Measurements from ENCODE around the gene SCML1.

SCML1 gene

DNA sequence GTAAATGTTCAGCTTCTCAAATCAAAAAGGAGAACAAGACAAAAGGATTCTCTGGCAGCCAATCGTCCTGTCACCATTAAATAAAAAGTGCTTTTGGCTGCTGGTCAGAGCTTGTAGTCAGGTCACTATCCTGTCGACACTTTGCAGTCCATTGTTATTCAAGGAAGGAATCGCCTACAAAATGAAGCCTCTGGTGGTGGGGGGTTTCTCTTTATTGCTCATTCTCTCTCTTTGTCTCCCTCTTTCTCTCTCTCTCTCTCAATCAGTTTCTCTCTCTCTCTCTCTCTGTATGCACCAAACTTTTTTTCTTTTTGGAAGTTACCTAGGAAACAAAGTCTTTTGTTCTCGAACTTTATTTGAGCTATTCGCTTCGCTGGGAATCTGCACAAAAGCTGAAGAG is 17.6 kb upstream of the SCML1 start:
- no peaks in the 10 kb centered on the region for H3K27me3 ChIP-seq (ENCODE audit: insufficient read depth, low read length, poor library complexity, severe bottlenecking)

DNA sequence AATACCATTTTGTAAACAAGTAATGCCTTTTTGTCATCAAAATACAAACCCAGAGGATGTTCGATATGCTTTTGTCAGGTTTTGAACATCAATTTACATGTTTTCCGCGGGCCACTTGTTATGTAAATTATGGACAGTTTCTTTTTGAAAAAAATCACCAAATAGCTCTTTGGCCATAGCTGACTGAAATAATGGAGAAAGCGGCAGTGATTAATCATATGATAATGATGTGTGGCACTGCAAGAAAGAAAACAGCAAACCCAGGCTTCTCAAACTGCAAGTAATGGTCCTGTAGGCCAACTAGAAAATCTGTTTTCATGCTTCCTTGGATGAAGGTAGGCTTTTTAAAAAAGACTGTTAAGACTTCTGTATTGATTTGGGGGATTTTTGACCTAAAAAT is 15.6 kb upstream of the SCML1 start:
- Histone ChIP-seq H3K9me2 (replicated peaks; ENCODE audit: low read depth, low read length) (no peaks in the 10 kb centered on the region), H3K9ac (ENCODE audit: low read depth, low read length, poor library complexity, severe bottlenecking) (no peak overlapping the region), H3F3A (ENCODE audit: low read depth) (no peaks in the 10 kb centered on the region), H4K20me1 (ENCODE audit: insufficient read depth, low read length, poor library complexity, severe bottlenecking) (no peaks in the 10 kb centered on the region), H3K9me3 (ENCODE audit: insufficient read depth, low read depth, low read length) (no peaks in the 10 kb centered on the region), H3K4me3 (ENCODE audit: low read length, poor library complexity, severe bottlenecking) (no peak overlapping the region), H3K79me2 (ENCODE audit: insufficient read depth, low read length) (no peaks in the 10 kb centered on the region), H3K36me3 (ENCODE audit: insufficient read depth, low read length) (no peaks in the 10 kb centered on the region), H3K27me3 (ENCODE audit: insufficient read depth, low read length, poor library complexity, severe bottlenecking) (no peaks in the 10 kb centered on the region), H3K4me1 (ENCODE audit: insufficient read depth, low read length, poor library complexity, severe bottlenecking) (no peaks in the 10 kb centered on the region), H2AFZ (ENCODE audit: low read length) (no peak overlapping the region), H3K4me2 (ENCODE audit: low read depth, low read length, poor library complexity, severe bottlenecking) (no peak overlapping the region)
- TF ChIP-seq EZH2phosphoT487 (IDR thresholded peaks at IDR 0.05; ENCODE audit: borderline replicate concordance), result no peak
- TF ChIP-seq, protein P1, sequence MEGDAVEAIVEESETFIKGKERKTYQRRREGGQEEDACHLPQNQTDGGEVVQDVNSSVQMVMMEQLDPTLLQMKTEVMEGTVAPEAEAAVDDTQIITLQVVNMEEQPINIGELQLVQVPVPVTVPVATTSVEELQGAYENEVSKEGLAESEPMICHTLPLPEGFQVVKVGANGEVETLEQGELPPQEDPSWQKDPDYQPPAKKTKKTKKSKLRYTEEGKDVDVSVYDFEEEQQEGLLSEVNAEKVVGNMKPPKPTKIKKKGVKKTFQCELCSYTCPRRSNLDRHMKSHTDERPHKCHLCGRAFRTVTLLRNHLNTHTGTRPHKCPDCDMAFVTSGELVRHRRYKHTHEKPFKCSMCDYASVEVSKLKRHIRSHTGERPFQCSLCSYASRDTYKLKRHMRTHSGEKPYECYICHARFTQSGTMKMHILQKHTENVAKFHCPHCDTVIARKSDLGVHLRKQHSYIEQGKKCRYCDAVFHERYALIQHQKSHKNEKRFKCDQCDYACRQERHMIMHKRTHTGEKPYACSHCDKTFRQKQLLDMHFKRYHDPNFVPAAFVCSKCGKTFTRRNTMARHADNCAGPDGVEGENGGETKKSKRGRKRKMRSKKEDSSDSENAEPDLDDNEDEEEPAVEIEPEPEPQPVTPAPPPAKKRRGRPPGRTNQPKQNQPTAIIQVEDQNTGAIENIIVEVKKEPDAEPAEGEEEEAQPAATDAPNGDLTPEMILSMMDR (conservative IDR thresholded peaks at IDR 0.05; ENCODE audit: low read length), result no peak

More for the DNA sequence above, 17.6 kb upstream of the SCML1 start:
- Histone ChIP-seq H3K9me3 (ENCODE audit: insufficient read depth, low read depth, low read length) (no peaks in the 10 kb centered on the region), H3K4me1 (ENCODE audit: insufficient read depth, low read length, poor library complexity, severe bottlenecking) (no peaks in the 10 kb centered on the region), H3K4me2 (ENCODE audit: low read depth, low read length, poor library complexity, severe bottlenecking) (no peak overlapping the region), H3K36me3 (ENCODE audit: insufficient read depth, low read length) (no peaks in the 10 kb centered on the region), H3K79me2 (ENCODE audit: insufficient read depth, low read length) (no peaks in the 10 kb centered on the region), H4K20me1 (ENCODE audit: insufficient read depth, low read length, poor library complexity, severe bottlenecking) (no peaks in the 10 kb centered on the region), H2AFZ (ENCODE audit: low read length) (no peak overlapping the region), H3K9me2 (replicated peaks; ENCODE audit: low read depth, low read length) (no peaks in the 10 kb centered on the region), H3F3A (ENCODE audit: low read depth) (no peaks in the 10 kb centered on the region), H3K4me3 (ENCODE audit: low read length, poor library complexity, severe bottlenecking) (no peak overlapping the region), H3K9ac (ENCODE audit: low read depth, low read length, poor library complexity, severe bottlenecking) (no peak overlapping the region)
- no peak for TF ChIP-seq EZH2phosphoT487 (IDR thresholded peaks at IDR 0.05; ENCODE audit: borderline replicate concordance)
- TF ChIP-seq, protein P1 (conservative IDR thresholded peaks at IDR 0.05; ENCODE audit: low read length), result no peak

DNA sequence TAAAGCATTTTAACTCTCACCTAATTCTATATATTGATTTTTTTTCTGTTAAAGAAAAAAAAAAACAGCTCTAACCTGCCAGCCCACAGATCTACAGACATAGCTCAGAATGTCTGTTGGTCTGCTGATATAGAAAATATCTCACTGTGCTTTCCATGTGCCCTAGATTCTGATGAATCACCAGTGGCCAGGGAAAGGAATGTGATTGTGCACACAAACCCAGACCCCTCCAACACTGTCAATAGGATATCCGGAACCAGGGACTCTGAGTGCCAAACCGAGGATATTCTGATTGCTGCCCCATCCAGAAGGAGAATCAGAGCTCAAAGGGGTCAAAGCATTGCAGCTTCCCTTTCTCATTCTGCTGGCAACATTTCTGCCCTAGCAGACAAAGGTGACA is 12.1 kb upstream of the SCML1 start:
- Histone ChIP-seq H4K20me1 (ENCODE audit: insufficient read depth, low read length, poor library complexity, severe bottlenecking) (no peaks in the 10 kb centered on the region), H3K36me3 (ENCODE audit: insufficient read depth, low read length) (no peaks in the 10 kb centered on the region), H3K79me2 (ENCODE audit: insufficient read depth, low read length) (no peaks in the 10 kb centered on the region), H3K4me3 (ENCODE audit: low read length, poor library complexity, severe bottlenecking) (no peak overlapping the region), H3K9me3 (ENCODE audit: insufficient read depth, low read depth, low read length) (no peaks in the 10 kb centered on the region), H2AFZ (ENCODE audit: low read length) (no peak overlapping the region), H3K4me2 (ENCODE audit: low read depth, low read length, poor library complexity, severe bottlenecking) (no peak overlapping the region), H3K9ac (ENCODE audit: low read depth, low read length, poor library complexity, severe bottlenecking) (no peak overlapping the region), H3K27me3 (ENCODE audit: insufficient read depth, low read length, poor library complexity, severe bottlenecking) (no peaks in the 10 kb centered on the region), H3K4me1 (ENCODE audit: insufficient read depth, low read length, poor library complexity, severe bottlenecking) (no peaks in the 10 kb centered on the region), H3F3A (ENCODE audit: low read depth) (no peaks in the 10 kb centered on the region), H3K9me2 (replicated peaks; ENCODE audit: low read depth, low read length) (no peaks in the 10 kb centered on the region)
- TF ChIP-seq, protein P1 (conservative IDR thresholded peaks at IDR 0.05; ENCODE audit: low read length), result no peak
- no peak for TF ChIP-seq EZH2phosphoT487 (IDR thresholded peaks at IDR 0.05; ENCODE audit: borderline replicate concordance)
